ENCODE measurements around the gene PRKCA. TPM values are rescaled to one million over a fixed set of nuclear protein-coding genes. Genes with fewer than 3 reads are reported as not detected.

PRKCA gene
- total and polyA plus RNA-seq, 2 experiments from 2014 or later = 6.4 to 35.4 TPM

DNA sequence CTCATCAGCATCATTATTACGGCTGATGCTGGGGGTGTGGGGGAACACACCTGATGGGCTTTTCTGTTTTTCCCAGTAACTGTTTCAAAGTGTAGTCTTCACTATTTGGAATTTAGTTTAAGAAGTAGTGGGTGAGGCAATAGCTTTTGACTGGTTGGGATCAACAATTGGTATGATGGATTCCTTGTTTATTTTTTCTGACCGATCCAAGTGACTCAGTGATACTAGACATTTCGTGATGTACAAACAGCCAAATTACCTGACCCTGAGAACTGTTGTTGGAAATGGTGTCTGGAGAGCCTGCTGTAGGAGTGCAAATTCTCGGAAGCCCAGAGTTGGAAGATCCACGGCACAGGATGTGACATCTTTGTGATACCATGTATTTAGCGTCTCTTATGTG, 204.2 kb downstream of the PRKCA start (continued):
- TF ChIP-seq ZNF462 (CRISPR knock-in tag; IDR thresholded peaks at IDR 0.05) = no peak
- TF ChIP-seq EZH2phosphoT487 (IDR thresholded peaks at IDR 0.05; ENCODE audit: unreplicated experiment) = no peak
- no peak for TF ChIP-seq EZH2 (IDR thresholded peaks at IDR 0.05; ENCODE audit: low read depth, unreplicated experiment)
- no peak for TF ChIP-seq JUNB (IDR thresholded peaks at IDR 0.05; ENCODE audit: unreplicated experiment)
- no peak for TF ChIP-seq CREB1 (CRISPR knock-in tag; IDR thresholded peaks at IDR 0.05; ENCODE audit: low read depth)
- TF ChIP-seq, protein P1, sequence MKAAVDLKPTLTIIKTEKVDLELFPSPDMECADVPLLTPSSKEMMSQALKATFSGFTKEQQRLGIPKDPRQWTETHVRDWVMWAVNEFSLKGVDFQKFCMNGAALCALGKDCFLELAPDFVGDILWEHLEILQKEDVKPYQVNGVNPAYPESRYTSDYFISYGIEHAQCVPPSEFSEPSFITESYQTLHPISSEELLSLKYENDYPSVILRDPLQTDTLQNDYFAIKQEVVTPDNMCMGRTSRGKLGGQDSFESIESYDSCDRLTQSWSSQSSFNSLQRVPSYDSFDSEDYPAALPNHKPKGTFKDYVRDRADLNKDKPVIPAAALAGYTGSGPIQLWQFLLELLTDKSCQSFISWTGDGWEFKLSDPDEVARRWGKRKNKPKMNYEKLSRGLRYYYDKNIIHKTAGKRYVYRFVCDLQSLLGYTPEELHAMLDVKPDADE (IDR thresholded peaks at IDR 0.05) = no peak
- TF ChIP-seq ZNF331 (CRISPR knock-in tag; IDR thresholded peaks at IDR 0.05; ENCODE audit: low read depth) = no peak
- no peak for TF ChIP-seq POLR2AphosphoS5 (IDR thresholded peaks at IDR 0.05; ENCODE audit: low read depth)
- no peak for TF ChIP-seq ZNF114 (CRISPR knock-in tag; IDR thresholded peaks at IDR 0.05)
- TF ChIP-seq NANOG (IDR thresholded peaks at IDR 0.05; ENCODE audit: borderline replicate concordance) = no peak
- no peak for TF ChIP-seq STAT1 (IDR thresholded peaks at IDR 0.05; ENCODE audit: unreplicated experiment)
